T-helper 9 cell (primary cell): ENCODE measurements around the gene KIAA0319L.
"Not testable (repeated sequence)": the region's sequence is repeated elsewhere in the genome, so short reads cannot be mapped to it uniquely, and the experiment has no call there.

Source experiments
- DNase-seq: peaks from one replicate; pipeline ENCODE4 v3.0.0-alpha.2; 2020

KIAA0319L gene

DNA sequence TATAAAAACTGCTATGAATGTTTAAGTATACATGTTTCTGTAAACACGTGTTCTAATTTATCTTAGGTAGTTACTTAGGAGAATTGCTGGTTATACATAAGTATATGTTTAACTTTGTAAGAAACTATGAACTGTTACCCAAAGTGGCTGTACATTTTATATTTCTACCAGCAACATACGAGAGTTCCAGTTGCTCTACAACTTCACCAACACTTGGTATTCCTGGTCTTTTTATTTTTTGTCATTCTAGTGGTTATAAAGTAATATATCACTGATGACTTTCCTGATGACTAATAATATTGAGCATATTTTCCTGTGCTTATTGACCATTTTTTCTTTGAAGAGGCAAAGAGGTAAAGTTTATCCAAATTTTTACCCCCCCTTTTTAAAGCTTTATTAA, 76.0 kb downstream of the KIAA0319L start:
- no peak for DNase-seq

DNA sequence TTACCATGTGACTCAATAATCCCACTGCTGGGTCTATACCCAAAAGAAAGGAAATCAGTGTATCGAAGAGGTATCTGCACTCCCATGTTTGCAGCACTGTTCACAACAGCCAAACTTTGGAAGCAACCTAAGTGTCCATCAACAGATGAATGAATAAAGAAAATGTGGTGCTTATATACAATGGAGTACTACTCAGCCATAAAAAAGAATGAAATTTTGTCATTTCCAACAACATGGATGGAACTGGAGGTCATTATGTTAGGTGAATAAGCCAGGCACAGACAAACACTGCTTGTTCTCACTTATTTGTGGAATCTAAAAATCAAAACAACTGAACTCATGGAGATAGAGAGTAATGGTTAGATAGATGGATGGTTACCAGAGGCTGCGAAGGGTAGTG, 79.3 kb downstream of the KIAA0319L start:
- no peak for DNase-seq

DNA sequence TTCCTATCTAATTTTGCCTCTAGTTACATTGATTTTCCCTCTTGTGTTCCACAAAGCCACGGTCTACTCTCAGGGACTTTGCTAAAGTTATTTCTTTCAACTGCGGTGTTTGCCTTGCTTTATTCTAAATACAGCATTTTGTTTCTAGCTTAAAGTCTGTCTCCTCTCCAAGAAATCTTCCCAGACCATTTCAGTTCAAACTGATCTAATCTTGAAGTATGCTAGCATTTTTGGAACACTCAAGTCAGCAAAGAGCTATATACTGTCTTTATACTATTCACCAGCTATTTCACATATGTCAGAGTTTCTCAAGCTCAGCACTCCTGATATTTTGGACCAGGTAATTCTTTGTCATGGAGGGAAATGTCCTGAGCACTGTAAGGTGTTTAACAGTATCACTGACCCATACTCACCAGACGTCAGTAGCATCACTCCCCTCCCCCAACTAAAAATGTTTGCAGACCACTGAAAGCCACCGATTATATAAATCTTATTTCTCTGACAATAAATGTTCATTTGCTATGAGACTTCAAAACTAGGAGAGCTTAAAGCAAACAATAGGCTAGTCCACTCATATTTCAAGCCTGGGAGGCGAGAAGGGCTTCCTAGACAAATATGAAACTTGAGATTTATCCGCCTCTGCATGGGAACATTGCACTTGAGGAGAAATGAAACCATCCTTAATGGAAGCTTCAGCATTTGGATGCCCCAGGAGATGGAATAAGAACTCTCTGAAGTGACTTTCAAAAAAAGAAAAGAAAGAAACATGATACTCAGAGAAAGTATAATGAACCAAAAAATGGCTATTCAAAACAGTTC, 81.1 kb downstream of the KIAA0319L start:
- no peak for DNase-seq

DNA sequence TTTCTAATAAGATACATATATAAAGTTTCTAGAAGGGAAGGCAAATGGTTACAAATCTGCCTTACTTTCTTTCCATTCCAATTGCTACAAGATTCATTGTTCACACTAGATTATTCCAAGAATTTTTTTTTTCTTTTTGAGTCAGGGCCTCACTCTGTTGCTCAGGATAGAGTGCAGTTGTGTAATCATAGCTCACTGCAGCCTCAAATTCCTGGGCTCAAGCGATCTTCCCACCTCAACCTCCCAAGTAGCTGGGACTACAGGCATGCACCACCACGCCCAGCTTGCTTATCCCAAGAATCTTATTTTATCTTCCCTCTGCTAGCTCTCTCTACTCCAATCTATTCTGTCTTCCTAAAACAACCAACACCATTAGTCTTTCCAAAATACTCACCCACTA, 81.8 kb downstream of the KIAA0319L start:
- DNase-seq, result no peak

DNA sequence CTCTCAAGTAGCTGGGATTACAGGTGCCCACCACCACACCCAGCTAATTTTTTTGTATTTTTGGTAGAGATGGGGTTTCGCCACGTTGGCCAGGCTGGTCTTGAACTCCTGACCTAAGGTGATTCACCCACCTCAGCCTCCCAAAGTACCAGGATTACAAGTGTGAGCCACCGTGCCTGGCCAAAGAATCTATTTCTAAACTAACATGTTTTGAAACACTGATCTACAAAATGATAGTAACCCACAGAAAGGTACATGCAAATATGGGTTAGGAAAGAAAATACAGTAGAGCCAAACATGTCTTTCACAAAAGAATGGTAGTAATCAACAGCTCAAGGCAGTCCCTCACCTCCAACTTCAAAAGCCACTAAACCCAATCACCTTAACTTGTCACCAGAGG, 84.0 kb downstream of the KIAA0319L start:
- DNase-seq, result not testable (repeated sequence)

DNA sequence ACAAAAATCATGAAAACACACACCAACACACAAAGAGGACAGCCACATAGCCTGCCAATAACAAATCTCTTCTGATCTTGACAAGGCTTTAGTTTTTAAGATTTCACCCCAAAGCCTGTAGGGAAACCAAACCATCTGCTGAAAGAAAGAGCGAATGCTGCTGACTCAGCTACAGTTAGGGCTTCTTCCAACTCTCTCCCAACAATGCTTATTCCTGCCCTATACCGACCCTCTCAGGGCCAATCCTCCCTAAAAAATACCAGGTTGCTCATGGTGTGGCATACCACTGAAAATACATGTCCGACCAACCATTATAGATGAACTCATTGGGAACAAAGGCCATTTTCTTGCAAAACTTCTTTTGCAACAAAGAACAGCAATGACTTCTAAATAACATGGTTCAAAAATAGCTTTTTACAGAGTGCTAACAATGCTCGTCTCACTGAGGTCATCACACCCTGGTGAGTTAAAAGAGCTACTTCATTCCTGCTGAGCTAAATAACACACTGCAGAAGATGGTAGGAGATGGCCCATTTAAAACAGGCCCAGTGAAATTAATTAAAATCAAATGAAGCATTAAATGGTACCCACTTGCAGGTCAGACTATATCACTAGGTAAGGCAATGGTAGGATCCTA, 86.1 kb downstream of the KIAA0319L start:
- no peak for DNase-seq

DNA sequence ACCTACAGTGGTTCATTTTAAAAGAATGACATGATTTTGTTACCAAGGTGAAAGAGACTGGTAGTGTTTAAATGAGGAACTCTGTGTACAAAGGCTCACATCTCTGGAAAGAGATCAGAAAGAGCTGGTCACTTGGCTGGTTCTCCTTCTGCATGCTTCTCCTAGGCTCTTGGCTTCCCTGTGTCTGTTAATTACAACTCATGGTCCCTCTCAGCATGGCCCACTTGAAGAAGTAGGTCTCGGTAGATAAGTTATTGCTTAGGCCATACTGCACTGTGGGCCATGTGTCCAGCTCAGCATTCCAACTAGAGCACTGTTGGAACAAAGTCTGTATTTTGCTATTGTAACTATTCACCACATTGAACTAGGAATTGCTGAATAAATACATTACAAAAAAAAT, 91.1 kb downstream of the KIAA0319L start:
- DNase-seq, result no peak

- DNase-seq, result not testable (repeated sequence)
These were observed 93.5 kb downstream of the KIAA0319L start for GRCh38 chr1:35463749-35464148.

- no peak for DNase-seq
These were observed 94.0 kb downstream of the KIAA0319L start for GRCh38 chr1:35463232-35463631.

GRCh38 chr1:35461966-35462651, 95.1 kb downstream of the KIAA0319L start:
- no peak for DNase-seq

GRCh38 chr1:35460796-35461195, 96.4 kb downstream of the KIAA0319L start:
- DNase-seq, result no peak

- no peak for DNase-seq
These were observed 102.6 kb downstream of the KIAA0319L start for GRCh38 chr1:35454616-35455015.

GRCh38 chr1:35454176-35454575, 103.0 kb downstream of the KIAA0319L start:
- no peak for DNase-seq

DNA sequence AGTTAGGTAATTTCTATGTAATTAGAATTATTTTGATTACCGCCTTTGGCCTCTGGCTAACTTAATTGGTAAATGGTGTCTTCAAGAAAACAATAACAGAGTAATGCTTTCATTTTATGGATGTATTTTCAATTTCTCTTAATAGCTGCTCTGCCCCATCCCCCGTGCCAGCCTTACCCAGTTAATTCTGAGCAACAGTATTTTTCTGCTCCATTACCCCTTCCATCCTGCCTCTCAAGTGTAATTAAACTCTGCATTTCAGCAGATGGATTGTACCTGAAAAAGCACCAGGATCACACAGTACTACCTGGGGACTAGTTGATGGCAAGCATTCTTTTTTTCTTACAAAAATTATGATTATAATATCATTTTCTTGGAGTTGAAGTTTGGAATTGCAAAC, 104.2 kb downstream of the KIAA0319L start:
- DNase-seq, result no peak

DNA sequence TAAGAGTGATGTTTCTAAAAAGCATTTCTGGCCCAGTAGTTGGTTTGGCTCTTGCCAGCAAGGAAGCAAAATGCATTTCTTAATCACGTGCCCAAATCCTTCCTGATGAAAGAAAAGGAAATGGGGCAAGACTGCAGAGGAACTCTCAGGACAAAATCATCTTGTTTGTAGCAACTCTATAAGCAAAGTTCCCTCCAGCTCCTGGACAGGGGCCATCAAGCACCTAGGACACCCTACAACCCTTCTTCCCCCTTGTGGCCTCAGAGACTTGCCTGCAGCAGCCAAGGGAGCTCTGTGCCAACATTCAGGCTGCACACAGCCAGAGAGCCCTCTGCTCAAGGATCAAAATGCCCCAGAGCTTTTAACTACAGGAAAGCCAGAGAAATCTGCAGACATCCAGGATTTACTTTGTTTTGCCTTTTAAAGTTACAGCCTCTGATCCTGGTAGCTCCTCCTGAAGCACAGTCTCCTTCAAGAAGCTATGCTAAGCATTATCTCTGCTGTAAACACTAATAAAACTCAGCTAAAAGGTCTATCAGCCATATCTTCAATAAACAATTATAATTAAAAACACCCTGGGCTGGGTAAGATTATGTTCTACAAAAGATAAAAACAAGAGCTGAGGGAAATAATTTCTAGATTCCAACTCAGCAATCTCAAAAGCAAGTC, 105.0 kb downstream of the KIAA0319L start:
- no peak for DNase-seq

- peak; percentile 68 for DNase-seq
These were observed 106.1 kb downstream of the KIAA0319L start for GRCh38 chr1:35451125-35451528.

GRCh38 chr1:35449334-35450008, 107.7 kb downstream of the KIAA0319L start:
- DNase-seq, result no peak

DNA sequence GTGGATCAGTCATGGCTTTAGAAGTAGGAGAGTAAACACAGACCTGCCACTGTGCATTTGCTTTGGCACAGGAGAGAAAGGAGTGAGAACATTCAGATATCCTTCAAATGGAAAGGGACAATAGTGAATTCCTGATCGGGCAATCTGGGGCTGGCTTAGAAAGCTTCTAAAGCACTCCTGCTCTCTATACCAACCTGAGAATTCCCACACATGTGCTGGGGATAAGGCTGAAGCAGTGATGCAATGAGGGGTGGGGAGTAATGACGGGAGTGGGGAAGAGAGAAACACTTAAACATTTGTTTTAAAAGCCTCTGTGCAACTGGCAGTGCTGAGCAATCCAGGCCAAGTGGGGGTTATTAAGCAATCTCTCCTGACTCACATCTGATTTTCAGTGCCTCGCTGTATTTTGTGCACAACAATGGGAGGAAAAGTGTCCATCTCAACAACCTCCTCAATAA, 108.8 kb downstream of the KIAA0319L start:
- no peak for DNase-seq

DNA sequence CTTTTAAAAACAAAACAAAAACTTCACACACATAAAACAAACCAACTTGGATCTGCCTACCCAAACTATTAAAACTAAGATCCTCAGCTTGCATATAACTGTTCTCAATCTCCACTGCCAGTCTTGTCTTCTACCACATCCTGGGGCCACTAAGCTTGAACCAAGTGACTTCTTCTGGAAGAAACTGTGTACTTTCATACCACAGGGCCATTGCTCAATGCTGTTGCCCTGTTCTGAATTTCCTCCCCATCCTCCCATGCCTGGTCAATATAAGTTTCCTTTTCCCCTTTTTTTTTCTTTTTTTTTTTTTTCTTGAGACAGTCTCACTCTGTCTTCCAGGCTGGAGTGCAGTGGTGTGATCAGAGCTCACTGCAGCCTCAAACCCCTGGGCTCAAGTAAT, 109.9 kb downstream of the KIAA0319L start:
- no peak for DNase-seq

GRCh38 chr1:35444519-35444774, 112.8 kb downstream of the KIAA0319L start:
- no peak for DNase-seq

DNA sequence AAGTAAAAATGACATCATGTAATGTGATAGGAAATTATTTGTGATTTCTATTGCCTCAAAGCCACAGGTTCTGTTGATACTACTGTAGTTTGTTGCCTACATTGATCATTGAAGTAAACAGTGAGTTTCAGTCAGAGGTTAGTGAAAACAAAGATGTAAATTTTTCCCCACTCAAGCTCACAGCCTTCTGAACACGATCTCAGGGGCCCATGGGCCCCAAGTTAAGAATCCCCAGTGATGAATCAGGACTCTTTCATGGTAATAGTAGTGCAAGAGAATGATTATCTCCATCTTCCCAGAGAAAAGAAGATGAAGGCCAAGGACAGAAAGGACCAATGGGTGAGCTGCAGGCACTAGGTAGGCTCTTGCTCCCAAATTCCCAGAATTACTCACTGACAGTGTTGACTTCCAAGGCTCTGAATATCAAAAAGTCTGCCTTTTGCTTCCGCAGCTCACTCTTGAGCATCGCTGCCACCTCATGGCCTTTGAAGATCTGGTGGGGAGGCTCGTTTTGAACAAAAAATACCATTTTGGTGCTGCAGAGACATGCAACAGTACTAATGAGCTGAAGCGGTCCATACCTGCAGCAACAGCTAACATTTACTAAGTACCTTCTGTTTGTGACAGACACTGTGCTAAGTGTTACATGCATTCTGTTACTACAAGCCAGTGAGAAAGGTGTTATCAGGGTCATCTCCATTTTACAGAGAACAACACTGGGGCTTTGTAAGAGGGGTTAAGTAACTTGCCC, 113.3 kb downstream of the KIAA0319L start:
- DNase-seq, result no peak

DNA sequence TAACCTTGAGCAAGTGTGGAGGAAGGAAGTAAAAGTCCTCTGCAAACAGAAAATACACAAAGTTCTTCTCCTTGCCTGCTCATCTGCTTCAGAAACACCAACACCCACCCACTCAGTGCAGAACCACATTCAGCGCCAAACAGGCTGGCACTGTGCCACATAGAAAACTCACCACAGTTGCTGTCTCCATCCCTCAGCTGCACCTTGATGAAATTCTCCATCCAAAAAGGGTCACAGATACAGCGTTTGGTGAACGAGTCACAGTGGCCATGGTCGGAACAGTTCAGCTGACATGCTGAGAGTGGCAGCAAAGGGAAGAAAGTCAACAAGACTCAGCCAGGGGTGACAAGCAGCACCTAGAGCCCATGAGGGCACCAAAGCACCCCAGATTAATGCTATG, 114.5 kb downstream of the KIAA0319L start:
- DNase-seq, result no peak
